ENCODE data around the gene KLHL3.

Gene KLHL3

GRCh38 chr5:137747848-137748247 is 12.0 kb upstream of the KLHL3 start:
- DNase-seq (ENCODE audit: low read depth) = no peak

GRCh38 chr5:137743031-137743640 is 7.2 kb upstream of the KLHL3 start:
- peak; percentile 70 for DNase-seq (ENCODE audit: low read depth)

DNA sequence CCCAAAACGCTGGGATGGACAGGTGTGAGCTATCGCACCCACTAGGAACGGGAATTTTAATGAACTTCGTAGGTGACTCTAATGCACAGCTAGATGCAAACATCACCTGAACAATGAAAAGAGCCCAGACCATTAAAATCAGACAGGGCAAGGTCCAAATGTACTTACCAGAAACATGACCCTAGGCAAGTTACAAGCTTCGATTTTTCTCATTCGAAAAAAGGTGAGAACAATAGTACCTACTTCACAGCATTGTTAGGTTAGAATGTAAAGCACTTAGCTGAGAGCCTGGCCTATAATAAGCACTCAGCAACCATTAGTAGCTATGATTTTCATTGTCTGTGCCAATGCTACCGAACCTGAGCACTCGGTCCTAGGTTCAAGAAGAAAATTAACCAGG is 5.8 kb upstream of the KLHL3 start:
- DNase-seq (ENCODE audit: low read depth) = no peak

GRCh38 chr5:137739737-137740136 is 3.8 kb upstream of the KLHL3 start:
- DNase-seq (ENCODE audit: low read depth) = no peak

DNA sequence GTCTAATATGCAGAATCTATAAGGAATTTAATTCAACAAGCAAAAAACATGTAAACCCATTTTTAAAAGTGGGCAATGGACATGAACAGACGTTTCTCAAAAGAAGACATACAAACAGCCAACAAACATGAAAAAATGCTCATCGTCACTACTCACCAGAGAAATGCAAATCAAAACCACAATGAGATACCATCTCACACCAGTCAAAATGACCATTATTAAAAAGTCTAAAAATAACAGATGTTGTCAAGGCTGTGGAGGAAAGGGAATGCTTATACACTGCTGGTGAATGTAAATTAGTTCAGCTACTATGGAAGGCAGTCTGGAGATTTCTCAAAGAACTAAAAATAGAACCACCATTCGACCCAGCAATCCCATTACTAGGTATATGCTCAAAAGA is 3.1 kb upstream of the KLHL3 start:
- no peak for DNase-seq (ENCODE audit: low read depth)

DNA sequence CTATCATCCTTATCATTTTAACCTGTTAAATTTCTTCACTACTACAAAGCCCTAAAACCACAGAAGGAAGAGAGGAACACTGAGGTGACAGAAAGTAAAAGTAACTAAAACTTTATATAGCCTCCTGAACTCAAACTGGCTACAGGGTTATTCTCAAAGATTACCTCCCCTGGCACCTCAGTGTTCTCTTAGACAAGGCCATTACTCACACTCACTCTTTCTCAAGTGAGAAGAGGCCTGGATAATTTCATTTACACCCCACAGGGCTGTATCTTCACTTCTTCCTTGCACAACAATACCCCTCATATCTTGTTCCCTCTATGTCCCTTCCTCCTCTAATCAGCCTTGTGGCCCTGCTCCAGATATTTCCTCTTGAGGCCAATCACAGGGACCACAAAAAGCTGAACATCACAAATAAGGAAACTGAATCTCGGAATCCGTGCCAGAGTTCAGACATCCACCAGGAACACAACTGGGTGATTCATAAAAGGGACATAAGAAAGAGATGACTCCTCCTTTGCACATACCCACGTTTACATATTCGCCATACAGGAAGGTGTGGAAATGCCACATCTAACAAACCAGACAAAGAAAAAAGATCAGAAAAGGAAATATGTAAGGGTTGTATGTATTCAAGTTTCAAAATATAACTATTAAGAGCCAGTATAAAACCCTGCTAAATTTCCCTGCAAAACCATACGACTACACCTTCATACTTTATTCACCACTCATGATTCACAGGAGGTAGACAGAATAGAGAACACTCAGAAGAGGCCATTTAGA is 1.7 kb upstream of the KLHL3 start:
- no peak for DNase-seq (ENCODE audit: low read depth)

GRCh38 chr5:137736496-137736895 is 607 bp upstream of the KLHL3 start:
- no peak for DNase-seq (ENCODE audit: low read depth)

DNA sequence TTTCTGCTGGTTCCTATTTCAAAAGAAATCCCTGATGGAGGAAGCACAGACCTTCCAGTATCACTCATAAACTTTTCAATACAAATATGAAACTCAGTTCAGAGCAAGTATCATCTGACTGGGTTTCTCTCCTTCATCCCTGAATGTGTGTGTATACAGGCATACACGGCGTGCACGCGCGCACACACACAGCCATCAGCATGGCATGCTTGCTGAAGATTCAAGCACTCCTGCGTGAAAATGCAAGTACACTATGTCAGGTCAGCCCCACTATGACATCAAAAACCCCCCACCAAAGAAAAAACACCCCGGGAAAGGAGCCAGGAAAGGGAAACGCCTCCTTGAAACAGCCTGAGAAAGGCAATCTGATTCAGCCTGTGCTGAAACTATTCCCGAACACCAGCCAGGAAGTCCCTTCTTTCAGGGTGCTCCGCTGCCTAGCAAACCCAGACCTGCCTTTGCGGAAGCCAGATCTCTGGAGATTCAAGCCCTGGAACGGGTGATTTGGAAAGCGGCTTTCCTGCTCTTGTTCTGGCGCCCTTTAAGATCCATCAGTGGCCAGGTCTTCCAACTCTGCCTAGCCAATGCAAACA is 831 bp downstream of the KLHL3 start:
- no peak for DNase-seq (ENCODE audit: low read depth)

GRCh38 chr5:137734331-137734730 is 1.6 kb downstream of the KLHL3 start:
- no peak for DNase-seq (ENCODE audit: low read depth)

DNA sequence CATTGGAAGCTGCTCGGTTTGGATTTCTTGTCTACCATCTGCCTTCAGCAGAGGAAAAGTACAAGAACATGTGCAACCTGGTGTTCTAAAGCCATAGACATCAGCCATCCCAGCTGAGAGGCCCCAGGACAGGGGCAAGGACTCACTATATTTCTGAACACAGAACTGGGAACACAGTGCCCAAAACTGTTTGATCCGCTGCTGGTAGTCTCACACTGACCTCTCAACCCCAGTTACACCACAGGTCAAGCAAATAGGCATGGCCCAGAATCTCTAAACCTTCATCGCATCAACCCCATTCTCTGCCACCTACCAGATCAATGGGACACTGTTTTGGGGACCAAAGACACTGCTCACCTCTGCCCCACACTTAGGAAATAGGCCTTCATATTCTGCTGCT is 2.0 kb downstream of the KLHL3 start:
- DNase-seq (ENCODE audit: low read depth) = no peak

DNA sequence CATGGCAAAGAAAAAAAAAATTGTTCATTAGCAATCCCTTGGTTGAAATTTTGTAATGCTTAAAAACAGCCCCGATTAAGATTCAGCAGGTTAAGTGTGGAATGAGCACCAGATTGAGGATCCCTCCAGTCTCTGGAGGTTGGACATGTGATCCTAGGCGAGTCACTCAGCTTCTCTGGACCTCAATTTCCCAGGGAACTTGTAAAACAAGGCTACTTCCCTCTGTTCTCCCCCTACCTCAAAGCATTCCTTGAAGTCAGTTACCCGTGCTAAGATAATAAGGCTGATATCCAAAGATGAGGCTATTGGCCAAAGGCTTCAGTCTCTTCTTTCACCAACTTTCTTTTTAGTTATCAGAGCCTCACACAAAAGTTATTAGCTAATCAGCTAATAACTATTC is 2.9 kb downstream of the KLHL3 start:
- DNase-seq (ENCODE audit: low read depth) = no peak

- no peak for DNase-seq (ENCODE audit: low read depth)
Measured at GRCh38 chr5:137731176-137731575, 4.7 kb downstream of the KLHL3 start.

GRCh38 chr5:137730336-137730735 is 5.6 kb downstream of the KLHL3 start:
- no peak for DNase-seq (ENCODE audit: low read depth)

GRCh38 chr5:137728048-137728447 is 7.8 kb downstream of the KLHL3 start:
- no peak for DNase-seq (ENCODE audit: low read depth)

- DNase-seq (ENCODE audit: low read depth) = no peak
Measured at GRCh38 chr5:137727623-137728022, 8.3 kb downstream of the KLHL3 start.

GRCh38 chr5:137724251-137724650 is 11.6 kb downstream of the KLHL3 start:
- no peak for DNase-seq (ENCODE audit: low read depth)

GRCh38 chr5:137718611-137719010 is 17.3 kb downstream of the KLHL3 start:
- no peak for DNase-seq (ENCODE audit: low read depth)

- no peak for DNase-seq (ENCODE audit: low read depth)
Measured at GRCh38 chr5:137716337-137716736, 19.6 kb downstream of the KLHL3 start.

- no peak for DNase-seq (ENCODE audit: low read depth)
Measured at GRCh38 chr5:137715456-137715855, 20.4 kb downstream of the KLHL3 start.

GRCh38 chr5:137714946-137715345 is 20.9 kb downstream of the KLHL3 start:
- DNase-seq (ENCODE audit: low read depth) = no peak

DNA sequence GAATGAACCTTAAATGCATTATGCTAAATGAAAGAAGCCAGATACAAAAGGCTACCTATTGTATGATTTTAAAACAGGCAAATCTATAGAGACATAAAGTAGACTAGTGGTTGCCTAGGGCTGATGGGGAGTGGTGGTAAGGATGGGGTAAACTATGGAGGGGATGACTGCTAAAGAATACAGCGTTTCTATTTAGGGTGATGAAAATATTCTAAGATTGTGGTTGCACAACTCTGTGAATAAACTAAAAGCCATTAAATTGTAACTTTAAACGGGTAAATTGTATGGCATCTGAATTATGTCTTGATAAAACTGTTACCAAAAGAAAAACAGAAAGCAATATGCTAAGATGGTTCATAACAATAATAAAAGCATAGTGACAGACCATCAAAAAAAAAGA is 21.4 kb downstream of the KLHL3 start:
- no peak for DNase-seq (ENCODE audit: low read depth)

DNA sequence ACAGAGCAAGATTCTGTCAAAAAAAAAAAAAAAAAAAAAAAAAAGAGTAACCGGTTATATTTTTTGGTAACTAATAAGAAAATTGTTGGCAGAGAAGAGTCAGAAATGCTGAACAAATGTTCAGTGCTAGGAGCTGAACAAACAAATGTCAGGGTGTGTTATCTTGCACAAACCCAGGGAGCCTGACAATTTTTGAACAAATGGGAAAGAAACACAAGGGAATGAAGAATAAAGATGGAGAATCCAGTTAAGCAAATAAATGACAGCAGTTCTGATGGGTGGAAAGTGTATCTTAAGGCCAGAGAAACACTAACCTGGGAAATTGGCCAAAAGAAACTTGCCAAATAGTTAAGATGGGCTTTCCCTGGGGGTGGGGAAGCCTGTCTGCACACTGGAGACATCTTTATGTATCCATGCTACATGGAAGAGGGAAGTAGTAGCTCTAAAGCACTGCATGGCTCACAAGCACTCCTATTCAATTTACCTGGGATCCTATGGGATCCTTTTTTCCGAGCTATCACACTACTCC is 23.7 kb downstream of the KLHL3 start:
- DNase-seq (ENCODE audit: low read depth) = no peak

DNA sequence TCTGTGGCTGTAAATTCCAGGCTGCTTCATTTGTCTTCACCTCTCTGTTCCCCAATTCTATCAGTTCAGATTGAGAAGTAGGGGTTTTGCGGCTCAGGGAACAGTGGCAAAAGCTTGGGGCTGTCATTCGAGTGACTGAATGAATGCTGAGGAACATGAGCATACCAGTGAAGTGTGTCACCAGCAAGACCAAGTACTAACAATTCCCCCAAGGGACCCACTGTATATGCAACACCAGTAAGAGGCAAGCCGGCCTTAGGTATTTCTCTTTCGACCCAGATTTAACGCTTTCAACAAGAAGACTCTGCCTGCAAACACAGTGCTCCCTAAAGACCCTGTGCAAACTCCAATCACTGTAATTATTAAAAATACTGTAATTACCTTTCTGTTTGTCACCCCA is 25.8 kb downstream of the KLHL3 start:
- no peak for DNase-seq (ENCODE audit: low read depth)

Data from fibroblast of the conjunctiva (primary cell).